ENCODE measurements around the gene SPR.

The SPR gene

DNA sequence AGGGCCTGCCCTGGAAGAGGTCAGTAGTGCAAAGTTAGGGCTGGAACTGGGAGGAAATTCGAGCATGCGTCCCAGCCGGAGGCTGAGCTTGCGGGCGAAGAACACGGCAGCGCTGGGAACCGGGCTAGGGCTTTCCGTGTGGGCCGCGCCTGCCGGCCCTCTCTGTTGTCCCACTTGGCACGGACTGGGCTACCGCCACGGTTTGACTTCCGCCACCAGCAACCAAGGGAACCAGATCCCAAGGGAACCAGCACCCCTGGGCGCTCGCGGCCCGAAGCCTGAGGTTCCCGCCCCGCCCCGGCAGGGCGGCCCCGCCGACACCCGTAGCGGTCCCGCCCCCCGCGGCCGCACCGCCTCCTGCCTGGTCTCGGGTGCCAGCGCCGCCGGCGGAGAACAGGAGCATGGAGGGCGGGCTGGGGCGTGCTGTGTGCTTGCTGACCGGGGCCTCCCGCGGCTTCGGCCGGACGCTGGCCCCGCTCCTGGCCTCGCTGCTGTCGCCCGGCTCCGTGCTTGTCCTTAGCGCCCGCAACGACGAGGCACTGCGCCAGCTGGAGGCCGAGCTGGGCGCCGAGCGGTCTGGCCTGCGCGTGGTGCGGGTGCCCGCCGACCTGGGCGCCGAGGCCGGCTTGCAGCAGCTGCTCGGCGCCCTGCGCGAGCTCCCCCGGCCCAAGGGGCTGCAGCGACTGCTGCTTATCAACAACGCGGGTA lies at the start of gene SPR:
SPR (plus strand) TSS at position 377 of the 708 bp plus-strand sequence; CDS start at position 402, 25 bp downstream.
- Histone ChIP-seq H3K27ac (peak within 1 kb of the TSS; percentile 24), H3K9ac (peak within 1 kb of the TSS; percentile 78), H3K4me2 (peak within 1 kb of the TSS; percentile 95), H3K27me3 (peaks cover 8% of the 10 kb centered on the region), H3K36me3 (peaks cover 11% of the 10 kb centered on the region; the same call in 1 of the 2 replicates), H4K20me1 (peaks cover 40% of the 10 kb centered on the region), H3K4me3 (peak within 1 kb of the TSS; percentile 84), H3K9me3 (no peaks in the 10 kb centered on the region), H3K4me1 (peaks cover 20% of the 10 kb centered on the region)
- no peak for TF ChIP-seq Cebpa-rat (IDR thresholded peaks at IDR 0.05)

DNA sequence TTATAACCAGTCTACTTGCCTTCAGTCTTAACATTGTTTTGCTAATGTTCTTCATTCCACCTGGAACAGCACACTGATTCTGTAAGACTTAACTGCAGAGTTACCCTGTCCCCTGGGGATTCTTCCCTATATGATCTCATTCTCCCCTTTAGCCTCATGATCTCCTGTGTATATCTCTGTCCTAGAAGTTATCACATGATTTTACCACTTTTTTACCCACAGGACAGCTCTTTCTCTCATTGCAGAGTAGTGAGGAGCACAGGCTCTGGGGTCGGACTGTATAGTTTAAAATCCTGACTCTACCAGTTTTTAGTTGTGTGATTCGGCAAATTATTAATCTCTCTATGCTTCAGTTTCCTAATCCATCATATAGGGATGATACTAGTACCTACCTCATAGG lies 47.1 kb upstream of the SPR start:
- no peaks in the 10 kb centered on the region for H4K20me1 ChIP-seq
- H3K36me3 ChIP-seq = no peaks in the 10 kb centered on the region
- no peak overlapping the region for H3K4me2 ChIP-seq
- H3K27me3 ChIP-seq = no peaks in the 10 kb centered on the region
- H3K9me3 ChIP-seq = no peaks in the 10 kb centered on the region
- no peak for TF ChIP-seq Cebpa-rat (IDR thresholded peaks at IDR 0.05)
- H3K4me1 ChIP-seq = no peaks in the 10 kb centered on the region
- H3K27ac ChIP-seq = no peak overlapping the region
- H3K9ac ChIP-seq = no peak overlapping the region
- no peak overlapping the region for H3K4me3 ChIP-seq

DNA sequence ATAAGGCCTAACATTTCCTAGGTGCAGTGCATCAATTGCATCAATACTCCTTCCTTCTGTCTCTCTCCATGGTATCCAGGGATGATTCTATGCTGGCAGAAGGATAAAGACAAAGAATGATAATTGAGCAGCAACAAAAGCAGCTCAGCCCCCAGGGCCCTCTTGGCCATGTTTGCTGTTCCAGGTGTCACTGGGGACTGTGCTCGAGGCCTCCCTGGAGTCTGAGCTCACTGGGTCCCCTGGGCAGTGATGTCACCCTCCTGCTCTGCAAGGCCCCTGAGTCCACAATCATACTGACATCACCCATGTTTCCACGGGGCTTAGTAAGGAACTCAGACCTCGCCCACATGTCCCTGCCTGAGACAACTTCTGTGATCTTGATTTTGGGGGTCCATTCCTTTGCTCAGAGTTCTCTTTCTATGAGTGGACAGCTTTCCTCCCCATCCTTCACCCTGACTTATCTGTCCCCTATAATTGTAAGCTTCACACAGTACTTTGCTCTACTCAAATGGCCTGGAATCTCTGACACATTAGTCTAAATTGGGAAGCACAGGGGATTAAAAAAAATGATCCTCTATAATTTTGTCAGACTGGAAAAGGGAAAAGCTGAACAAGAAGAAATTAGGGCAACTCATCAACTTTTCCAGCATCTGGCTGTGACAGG lies 45.6 kb upstream of the SPR start:
- no peak overlapping the region for H3K4me2 ChIP-seq
- no peaks in the 10 kb centered on the region for H3K4me1 ChIP-seq
- no peaks in the 10 kb centered on the region for H3K27me3 ChIP-seq
- H3K9me3 ChIP-seq = no peaks in the 10 kb centered on the region
- H3K9ac ChIP-seq = no peak overlapping the region
- no peaks in the 10 kb centered on the region for H4K20me1 ChIP-seq
- no peak overlapping the region for H3K27ac ChIP-seq
- no peak for TF ChIP-seq Cebpa-rat (IDR thresholded peaks at IDR 0.05)
- H3K36me3 ChIP-seq = no peaks in the 10 kb centered on the region
- H3K4me3 ChIP-seq = no peak overlapping the region

- no peaks in the 10 kb centered on the region for H3K4me1 ChIP-seq
- no peak for TF ChIP-seq Cebpa-rat (IDR thresholded peaks at IDR 0.05)
- no peaks in the 10 kb centered on the region for H4K20me1 ChIP-seq
- H3K9me3 ChIP-seq = no peaks in the 10 kb centered on the region
- H3K4me2 ChIP-seq = no peak overlapping the region
- no peaks in the 10 kb centered on the region for H3K27me3 ChIP-seq
- H3K27ac ChIP-seq = no peak overlapping the region
- H3K36me3 ChIP-seq = no peaks in the 10 kb centered on the region
- H3K9ac ChIP-seq = no peak overlapping the region
- H3K4me3 ChIP-seq = no peak overlapping the region
Observed at GRCh38 chr2:72843301-72843700, 43.9 kb upstream of the SPR start.

- H3K9me3 ChIP-seq = no peaks in the 10 kb centered on the region
- H3K4me1 ChIP-seq = no peaks in the 10 kb centered on the region
- H3K9ac ChIP-seq = no peak overlapping the region
- TF ChIP-seq Cebpa-rat (IDR thresholded peaks at IDR 0.05) = no peak
- no peaks in the 10 kb centered on the region for H3K27me3 ChIP-seq
- H3K4me3 ChIP-seq = no peak overlapping the region
- H3K36me3 ChIP-seq = no peaks in the 10 kb centered on the region
- no peak overlapping the region for H3K4me2 ChIP-seq
- no peak overlapping the region for H3K27ac ChIP-seq
- no peaks in the 10 kb centered on the region for H4K20me1 ChIP-seq
Observed at GRCh38 chr2:72846171-72847095, 40.8 kb upstream of the SPR start.

DNA sequence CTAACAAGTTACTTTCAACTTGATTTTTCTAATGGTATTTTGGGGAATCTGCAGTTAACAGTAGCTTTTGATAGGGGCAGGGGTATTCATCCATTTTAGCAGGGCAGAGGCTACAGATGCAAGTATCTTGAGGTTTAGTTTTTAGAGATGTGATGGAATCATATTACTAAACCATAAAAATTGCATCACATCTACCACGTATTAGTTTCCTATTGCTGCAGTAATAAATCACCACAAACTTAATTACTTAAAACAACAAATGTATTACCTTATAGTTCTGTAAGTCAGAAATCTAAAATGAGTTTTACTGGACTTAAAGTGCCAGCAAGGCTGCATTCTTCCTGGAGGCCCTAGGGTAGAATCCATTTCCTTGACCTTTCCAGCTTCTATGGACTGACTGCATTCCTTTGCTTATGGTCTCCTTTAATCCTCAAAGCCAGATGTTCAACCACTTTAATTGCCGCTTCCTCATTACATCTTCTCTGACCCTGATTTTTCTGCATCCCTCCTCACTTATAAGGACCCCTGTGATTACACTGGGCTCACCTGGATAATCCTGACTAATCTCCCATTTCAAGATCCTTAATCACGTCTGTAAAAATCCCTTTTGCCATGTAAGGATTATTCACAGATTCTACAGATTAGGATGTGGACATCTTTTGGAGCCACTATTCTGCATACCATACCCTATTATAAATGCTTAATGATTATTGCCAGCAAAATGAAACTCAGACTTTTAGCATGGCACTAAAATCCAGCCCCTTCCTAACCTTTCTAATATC lies 39.5 kb upstream of the SPR start:
- Histone ChIP-seq H3K27ac (no peak overlapping the region), H3K36me3 (no peaks in the 10 kb centered on the region), H3K4me3 (no peak overlapping the region), H4K20me1 (no peaks in the 10 kb centered on the region), H3K9me3 (no peaks in the 10 kb centered on the region), H3K4me1 (no peaks in the 10 kb centered on the region), H3K9ac (no peak overlapping the region), H3K27me3 (no peaks in the 10 kb centered on the region), H3K4me2 (no peak overlapping the region)
- no peak for TF ChIP-seq Cebpa-rat (IDR thresholded peaks at IDR 0.05)

DNA sequence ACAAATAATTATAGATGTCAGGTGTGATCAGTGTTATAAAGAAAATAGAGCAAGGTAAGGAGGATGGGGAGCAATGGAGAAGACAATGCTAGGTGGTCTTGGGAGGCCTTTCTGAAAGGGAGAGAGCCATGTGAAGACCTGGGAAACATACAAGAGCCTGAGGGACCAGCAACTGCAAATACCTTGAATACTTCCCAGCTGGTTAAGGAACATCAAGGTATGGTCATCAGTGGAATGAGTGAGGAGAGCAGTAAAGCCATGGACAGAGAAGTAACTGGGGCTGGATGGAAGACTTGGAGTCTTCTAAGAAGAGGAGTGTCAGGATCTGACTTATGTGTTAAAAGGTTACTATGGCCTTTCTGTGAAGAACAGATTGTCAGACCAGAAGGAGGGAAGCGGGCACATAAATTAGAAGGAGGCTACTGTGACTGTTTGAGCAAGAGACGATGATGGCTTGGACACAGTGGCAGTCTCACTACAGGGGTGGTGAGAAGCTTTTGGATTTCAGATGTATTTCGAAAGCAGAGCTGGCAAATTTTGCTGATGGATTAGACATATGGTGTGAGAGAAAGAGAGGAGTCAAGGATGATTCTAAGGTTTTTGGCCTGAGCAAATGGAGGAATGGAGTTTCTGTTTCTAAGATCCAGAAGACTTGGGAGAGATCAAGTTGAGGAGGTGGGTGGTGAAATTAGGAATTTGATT lies 38.6 kb upstream of the SPR start:
- no peak overlapping the region for H3K9ac ChIP-seq
- H3K27ac ChIP-seq = no peak overlapping the region
- no peak overlapping the region for H3K4me2 ChIP-seq
- H3K27me3 ChIP-seq = no peaks in the 10 kb centered on the region
- no peaks in the 10 kb centered on the region for H3K4me1 ChIP-seq
- no peaks in the 10 kb centered on the region for H3K9me3 ChIP-seq
- no peaks in the 10 kb centered on the region for H4K20me1 ChIP-seq
- no peaks in the 10 kb centered on the region for H3K36me3 ChIP-seq
- no peak overlapping the region for H3K4me3 ChIP-seq
- TF ChIP-seq Cebpa-rat (IDR thresholded peaks at IDR 0.05) = no peak

- no peak for TF ChIP-seq Cebpa-rat (IDR thresholded peaks at IDR 0.05)
- H3K4me1 ChIP-seq = no peaks in the 10 kb centered on the region
- no peak overlapping the region for H3K27ac ChIP-seq
- H3K4me3 ChIP-seq = no peak overlapping the region
- no peak overlapping the region for H3K4me2 ChIP-seq
- H3K9me3 ChIP-seq = no peaks in the 10 kb centered on the region
- H3K9ac ChIP-seq = no peak overlapping the region
- no peaks in the 10 kb centered on the region for H4K20me1 ChIP-seq
- no peaks in the 10 kb centered on the region for H3K36me3 ChIP-seq
- no peaks in the 10 kb centered on the region for H3K27me3 ChIP-seq
Observed at GRCh38 chr2:72849138-72849462, 38.1 kb upstream of the SPR start.

DNA sequence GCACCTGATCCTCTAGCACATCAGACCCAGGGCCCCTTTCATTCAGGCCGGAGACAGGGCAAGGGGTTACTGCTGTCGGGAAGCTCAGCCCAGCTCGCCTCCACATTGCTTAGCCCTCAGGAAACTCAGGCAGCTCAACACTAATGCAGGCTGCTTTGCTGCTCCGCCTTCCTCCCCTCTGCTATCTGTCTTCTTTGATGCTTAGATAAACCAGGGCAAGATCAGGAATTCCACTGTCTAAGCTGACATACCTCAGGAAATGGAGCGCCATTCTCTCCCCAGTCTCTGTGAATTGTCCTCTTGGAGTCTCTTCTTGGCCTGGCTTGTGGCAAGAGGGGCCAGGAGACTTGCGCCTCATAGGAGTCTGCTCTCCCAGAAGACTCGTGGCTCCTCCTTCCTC lies 35.9 kb upstream of the SPR start:
- Histone ChIP-seq H3K27me3 (no peaks in the 10 kb centered on the region), H3K9ac (no peak overlapping the region), H3K27ac (no peak overlapping the region), H4K20me1 (no peaks in the 10 kb centered on the region), H3K9me3 (no peaks in the 10 kb centered on the region), H3K4me1 (no peaks in the 10 kb centered on the region), H3K36me3 (no peaks in the 10 kb centered on the region), H3K4me2 (no peak overlapping the region), H3K4me3 (no peak overlapping the region)
- no peak for TF ChIP-seq Cebpa-rat (IDR thresholded peaks at IDR 0.05)

All from BLaER1 (cell line).